NCI-H2227 treated with DMSO at 0.1 percent for 48 hours (cell line): ENCODE measurements around the gene DGKI.
A peak's percentile ranks its signal among the peaks of the same experiment; 100 is the strongest.

Source experiments
- DNase-seq: peaks from one replicate; lab custom pipeline; 2025; lab: John Stamatoyannopoulos, UW

DGKI gene

DNA sequence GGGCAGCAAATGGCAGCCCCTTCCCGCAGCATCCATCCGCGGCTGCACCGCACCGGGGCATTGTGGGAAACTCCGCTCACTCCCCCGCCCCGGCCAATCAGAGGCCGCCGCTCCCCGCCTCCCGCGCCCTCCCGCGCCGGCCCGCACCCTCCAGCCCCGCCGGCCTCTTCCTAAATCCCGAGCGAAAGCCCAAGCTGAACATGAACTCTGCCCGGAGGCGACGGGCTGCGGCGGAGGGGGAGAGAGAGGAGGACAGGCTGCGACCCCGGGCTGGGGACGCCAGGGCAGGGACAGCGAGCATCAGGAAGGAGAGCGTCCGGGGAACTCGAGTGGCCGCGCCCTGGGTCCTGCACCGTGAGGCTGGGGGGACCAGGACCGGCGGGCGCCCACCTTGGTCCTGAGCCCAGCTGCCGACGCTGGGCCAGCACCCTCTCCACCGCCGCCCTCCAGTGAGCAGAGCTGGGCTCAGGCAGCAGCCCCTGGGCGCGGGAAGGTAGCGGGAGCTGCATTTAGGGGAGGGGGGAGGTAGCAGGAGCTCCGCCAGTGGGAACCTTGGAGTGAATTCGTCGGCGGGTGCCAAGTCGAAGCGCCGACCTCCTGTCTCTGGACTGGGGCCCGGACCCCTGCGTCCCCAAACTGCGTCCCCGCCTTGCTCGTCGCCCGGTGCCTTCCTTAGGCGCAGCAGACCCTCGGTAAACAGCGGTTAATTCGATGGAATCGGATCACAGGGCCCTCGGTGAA, at the start of gene DGKI:
Gene DGKI, minus strand, starts transcription at position 148 of the 741 bp plus-strand sequence.
- peak; percentile 73 for DNase-seq

DNA sequence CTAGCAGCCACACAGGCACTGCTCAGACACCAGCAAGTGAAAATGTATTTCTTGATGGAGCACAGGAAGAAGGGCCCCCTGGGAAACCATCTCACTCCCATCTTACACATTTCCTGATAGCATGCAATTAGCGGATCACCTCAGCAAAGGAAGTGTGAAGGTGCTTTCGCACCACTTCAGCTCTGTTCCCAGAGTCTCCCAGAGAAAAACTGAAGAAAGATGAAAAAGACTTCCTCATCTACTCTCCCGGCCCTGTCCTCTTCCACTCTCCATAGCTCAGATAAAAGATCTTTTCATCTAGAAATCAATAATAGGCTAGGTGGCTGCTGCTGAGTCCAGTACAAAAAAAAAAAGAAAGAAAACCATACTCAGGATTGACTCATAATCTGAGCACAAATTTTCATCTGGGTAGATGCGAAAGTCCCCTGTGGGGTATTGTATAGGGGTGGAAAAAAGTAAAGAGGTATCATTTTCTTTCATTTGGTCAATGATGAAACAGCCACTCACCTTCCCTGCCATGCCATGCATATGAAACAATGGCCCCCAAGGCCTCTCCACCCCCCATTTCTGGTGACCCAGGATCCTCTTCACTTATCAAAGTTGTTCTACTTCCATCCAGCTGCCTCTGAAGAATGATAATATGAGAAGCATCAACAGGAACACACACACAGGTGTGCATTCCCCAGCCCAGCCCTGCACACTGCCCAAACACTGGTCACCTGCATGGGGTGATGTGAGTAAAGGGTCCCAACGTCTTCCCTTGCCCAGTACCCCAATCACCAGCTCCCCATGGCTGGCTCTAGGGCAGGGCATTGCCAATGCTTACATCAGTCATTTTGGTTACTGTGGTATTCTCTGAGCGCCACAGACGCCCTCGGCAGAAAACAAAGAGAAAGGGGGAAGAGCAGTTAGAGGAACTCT, 48.8 kb upstream of the DGKI start:
- DNase-seq = no peak

DNA sequence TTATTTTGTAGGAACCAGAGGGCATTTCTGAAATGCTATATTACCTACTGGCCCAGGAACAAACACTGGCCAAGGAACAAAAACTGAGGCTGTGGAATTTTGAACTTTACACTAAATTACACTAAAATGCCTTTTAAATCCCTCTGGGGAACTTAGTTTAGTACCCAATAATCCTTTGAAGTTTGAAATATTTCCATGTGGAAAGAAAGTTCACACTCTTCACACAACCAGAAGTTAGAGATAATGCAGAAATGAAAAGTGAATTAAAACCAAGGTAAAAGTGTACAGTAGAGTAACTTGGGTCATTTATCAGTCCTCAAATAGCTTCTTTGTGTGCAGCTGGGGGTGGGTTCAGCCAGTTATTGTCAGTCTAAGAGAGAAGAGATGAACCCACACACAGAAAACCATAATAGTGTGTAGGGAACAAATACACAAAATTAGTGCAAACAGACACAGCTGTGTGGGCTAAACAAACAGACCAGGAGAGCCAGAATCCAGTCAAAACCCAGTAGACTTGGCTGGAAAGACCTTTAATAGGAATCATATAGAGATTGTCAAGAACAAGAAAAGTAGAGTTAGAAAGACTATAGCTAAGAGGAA, 46.5 kb upstream of the DGKI start:
- DNase-seq = no peak

DNA sequence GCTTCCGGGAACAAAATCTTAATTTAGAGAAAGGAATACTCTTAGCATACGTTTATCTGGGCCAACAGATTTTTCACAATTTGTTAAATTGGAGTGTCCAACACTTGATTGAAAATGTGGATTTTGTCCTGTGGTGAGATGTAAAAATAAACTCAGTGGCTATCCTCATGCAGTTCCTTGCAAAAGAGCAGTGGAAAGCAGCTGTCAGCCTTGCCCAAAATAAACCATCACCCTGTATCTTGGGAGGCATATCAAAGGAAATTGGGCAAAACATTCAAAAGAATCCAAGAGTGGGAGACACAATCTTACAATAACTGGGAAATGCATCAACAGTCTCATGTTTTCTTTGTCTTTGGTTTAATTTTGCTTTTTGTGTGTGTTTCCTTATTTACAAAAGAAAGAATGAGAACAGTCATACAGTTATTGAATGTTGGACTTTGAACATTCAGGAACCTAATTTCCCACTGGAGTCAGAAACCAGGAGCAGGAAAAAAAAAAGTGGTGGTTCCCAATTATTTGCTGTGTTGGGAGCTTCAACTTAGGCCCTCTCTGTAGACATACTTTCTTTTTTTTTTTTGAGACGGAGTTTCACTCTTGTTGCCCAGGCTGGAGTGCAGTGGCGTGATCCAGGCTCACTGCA, 44.4 kb upstream of the DGKI start:
- DNase-seq = no peak

DNA sequence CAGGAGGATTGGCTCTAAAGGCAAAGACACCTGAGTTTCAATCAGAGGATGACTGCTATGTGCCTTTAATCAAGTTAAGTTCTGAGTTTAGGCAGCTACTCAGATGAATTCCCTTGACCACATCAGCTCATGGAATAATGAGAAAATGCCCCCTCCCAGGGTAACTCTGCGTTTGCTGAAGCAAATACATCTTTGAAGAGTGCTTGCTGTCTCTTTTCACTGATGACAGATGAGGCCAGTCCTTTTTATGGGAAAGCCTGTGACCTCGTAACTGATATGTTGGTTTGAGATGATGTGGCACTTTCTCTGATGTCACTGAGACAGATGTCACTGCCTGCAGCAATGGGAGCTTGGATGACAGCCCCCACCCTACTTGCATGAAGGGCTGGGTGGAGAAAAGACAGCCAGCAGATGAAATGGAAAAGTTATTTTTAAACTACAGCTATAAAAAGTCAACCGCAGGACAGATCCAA, 43.7 kb upstream of the DGKI start:
- no peak for DNase-seq

DNA sequence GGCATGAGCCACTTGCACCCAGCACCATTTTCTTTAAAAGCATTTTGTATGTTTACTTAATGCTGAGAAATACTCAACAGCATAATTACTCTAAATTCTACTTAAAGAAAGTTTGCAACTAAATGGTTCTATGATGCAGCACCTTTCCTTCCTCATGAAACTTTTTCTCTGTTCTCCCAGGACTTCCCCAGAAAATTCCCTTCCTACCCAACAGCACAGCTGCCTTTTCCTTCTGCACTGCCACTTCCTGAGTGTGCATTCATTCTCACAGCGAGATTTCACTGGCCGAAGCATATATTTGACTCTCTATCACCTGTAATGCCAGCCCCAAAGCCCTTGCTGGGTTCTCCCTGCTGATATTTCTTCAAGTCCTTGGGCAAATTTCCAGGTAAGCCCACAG, 41.5 kb upstream of the DGKI start:
- DNase-seq = no peak

GRCh38 chr7:137886746-137887145, 40.0 kb upstream of the DGKI start:
- no peak for DNase-seq

DNA sequence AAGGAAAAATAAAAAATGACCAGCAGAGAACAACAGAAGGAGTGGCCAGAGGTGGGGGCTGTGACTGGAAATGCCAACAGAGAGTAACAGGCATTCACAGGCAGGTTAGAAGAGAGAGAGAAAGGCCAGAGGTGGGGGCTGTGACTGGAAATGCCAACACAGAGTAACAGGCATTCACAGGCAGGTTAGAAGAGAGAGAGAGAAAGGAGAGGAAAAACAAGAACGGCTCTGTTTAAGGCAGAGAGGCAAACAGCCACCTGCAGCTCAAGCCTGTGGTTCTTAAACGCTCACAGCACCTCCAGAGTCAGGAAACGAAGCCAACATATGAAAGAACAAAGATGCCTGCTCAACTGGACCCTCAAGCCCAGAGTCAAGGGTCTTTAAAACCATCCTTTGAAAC, 39.5 kb upstream of the DGKI start:
- no peak for DNase-seq

DNA sequence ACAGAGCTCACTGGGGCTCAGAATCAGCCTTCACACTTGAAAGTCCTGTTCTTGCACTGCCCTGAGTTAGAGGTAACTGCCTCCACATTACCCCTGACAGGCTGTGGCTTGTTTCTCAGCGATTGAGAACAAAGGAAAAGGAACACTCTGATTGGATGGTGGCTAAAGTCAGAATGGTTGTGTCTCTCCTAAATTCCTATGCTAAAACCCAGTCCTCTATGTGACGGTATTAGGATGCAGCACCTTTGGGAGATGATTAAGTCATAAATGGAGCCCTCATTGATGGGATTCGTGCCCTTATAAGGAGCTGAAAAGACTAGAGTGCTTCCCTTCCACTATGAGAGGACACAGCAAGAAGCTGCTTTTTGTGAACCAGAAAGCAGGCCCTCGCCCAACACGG, 38.9 kb upstream of the DGKI start:
- no peak for DNase-seq

- DNase-seq = no peak
These were observed 36.0 kb upstream of the DGKI start for GRCh38 chr7:137882806-137883205.

- DNase-seq = no peak
These were observed 35.5 kb upstream of the DGKI start for GRCh38 chr7:137882261-137882668.

GRCh38 chr7:137881607-137882260, 35.0 kb upstream of the DGKI start:
- DNase-seq = no peak

- DNase-seq = no peak
These were observed 33.7 kb upstream of the DGKI start for GRCh38 chr7:137880432-137880831.

- DNase-seq = no peak
These were observed 32.8 kb upstream of the DGKI start for GRCh38 chr7:137879357-137880158.

- peak; percentile 66 for DNase-seq
These were observed 31.7 kb upstream of the DGKI start for GRCh38 chr7:137878333-137878961.

GRCh38 chr7:137877027-137877675, 30.4 kb upstream of the DGKI start:
- peak; percentile 15 for DNase-seq

- DNase-seq = no peak
These were observed 29.0 kb upstream of the DGKI start for GRCh38 chr7:137875746-137876145.

DNA sequence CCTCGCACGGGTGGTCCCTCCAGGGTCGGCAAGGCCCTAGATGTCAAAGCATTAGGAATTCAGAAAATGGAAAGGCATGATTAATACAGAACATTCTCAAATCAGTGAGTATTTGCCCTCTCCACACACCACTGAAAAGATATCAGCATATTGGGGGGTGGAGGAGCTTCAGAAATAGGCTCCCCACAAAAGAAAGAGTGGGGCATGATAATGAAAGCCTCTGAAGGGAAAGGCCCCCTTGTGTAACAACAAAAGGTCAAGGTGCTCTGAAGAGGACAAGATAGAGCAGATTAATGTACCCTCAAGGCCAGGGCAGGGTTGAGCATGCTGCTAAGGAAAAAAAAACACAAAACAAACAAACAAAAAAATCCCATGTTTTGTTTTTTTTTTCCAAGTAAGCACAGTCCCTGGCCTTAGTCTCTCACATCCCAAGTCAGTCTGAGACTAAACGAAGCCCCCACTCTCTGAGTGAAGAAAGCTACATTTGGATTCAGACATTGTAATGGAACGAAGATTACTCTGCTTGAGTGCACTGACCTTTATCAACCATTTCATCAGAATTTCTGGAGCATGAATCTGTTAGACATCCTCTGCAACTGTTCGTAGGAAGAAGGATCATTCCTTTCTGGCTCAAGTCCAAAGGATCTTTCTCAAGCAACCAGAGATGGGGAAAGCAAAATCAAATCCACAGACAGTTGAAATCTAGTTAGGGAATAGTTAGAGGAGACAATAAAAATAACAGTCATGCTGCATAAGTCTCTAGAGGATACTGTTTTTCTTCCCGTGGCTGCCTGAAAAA, 27.4 kb upstream of the DGKI start:
- DNase-seq = peak; percentile 51

DNA sequence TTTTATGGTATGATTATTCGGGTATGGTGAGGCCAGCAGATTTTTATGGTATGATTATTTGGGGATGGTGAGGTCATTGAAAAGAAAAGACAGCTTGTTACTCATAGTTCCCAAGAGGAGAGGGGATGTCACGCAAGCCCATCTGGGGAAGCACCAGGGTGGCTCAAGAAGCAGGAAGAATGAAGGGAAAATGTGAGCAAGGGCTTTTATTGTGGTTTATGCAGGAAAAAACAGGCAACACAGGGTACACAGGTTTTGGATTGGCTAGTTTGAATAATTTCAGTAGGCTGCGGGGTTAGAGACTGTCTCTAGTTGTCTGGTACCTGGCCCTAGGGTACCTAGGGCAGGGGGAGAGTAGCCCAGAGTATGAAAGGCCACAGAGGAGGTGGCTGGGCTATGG, 26.8 kb upstream of the DGKI start:
- DNase-seq = no peak
